Suprapubic skin (tissue), 4 donors: ENCODE measurements around the gene RNPC3. TPM values are rescaled to one million over a fixed set of nuclear protein-coding genes. Genes with fewer than 3 reads are reported as not detected.
"Not testable (repeated sequence)": the region's sequence is repeated elsewhere in the genome, so short reads cannot be mapped to it uniquely, and the experiment has no call there.

Experiments
- DNase-seq, 2 donors: peaks; one replicate each; pipeline ENCODE4 v3.0.0-alpha.2; 2019; ENCODE audit warnings: low spot score in 2 of 2
- H3K27ac ChIP-seq: fragments of 200-600 bp; sonication (generic); one replicate; pipeline ENCODE4 v1.5.1; 2019
- H3K27me3 ChIP-seq: fragments of 200-600 bp; sonication (generic); one replicate; pipeline ENCODE4 v1.5.1; 2019
- H3K36me3 ChIP-seq: fragments of 200-600 bp; sonication (generic); one replicate; pipeline ENCODE4 v1.5.1; 2019
- H3K4me1 ChIP-seq: fragments of 200-600 bp; sonication (generic); one replicate; pipeline ENCODE4 v1.5.1; 2019
- H3K4me3 ChIP-seq: fragments of 200-600 bp; sonication (generic); one replicate; pipeline ENCODE4 v1.5.1; 2019; ENCODE audit warnings: mild to moderate bottlenecking
- H3K9me3 ChIP-seq: fragments of 200-600 bp; sonication (generic); one replicate; pipeline ENCODE4 v1.5.1; 2019
- EP300 ChIP-seq: sonication (generic); formaldehyde crosslinking; IDR thresholded peaks from one replicate; pipeline ENCODE4 v1.6.1; 2017; ENCODE audit warnings: antibody characterized with exemption
- POLR2A ChIP-seq, 2 donors: fragments of 450-650 bp; IDR thresholded peaks; one replicate each; pipeline ENCODE4 v1.6.1; 2017; ENCODE audit warnings: antibody characterized with exemption in 2 of 2, mild to moderate bottlenecking in 2 of 2, moderate library complexity in 2 of 2
- POLR2AphosphoS5 ChIP-seq, 3 donors: sonication (generic); formaldehyde crosslinking; IDR thresholded peaks; one replicate each; pipeline ENCODE4 v1.6.1; 2017; ENCODE audit warnings: antibody characterized with exemption in 3 of 3
- WGBS: methylation state at CpG from one replicate; pipeline ENCODE4 v1.1.5; 2018; 5-methylcytosine and 5-hydroxymethylcytosine counted together
- total RNA-seq, 4 donors: library from RNA; depleted of rRNA; stranded (reverse); fragments of >200 nt; gene quantifications; one replicate each; pipeline ENCODE4 v1.1.0, GENCODE V29; 2016
- TF ChIP-seq, protein P1 (sequence below), 2 donors: fragments of 200-600 bp in 1 of 2; fragments of 450-650 bp in 1 of 2; sonication (generic) in 1 of 2; IDR thresholded peaks; one replicate each; pipeline ENCODE4 v1.5.1; 2016 to 2019; ENCODE audit warnings: antibody characterized with exemption in 2 of 2, mild to moderate bottlenecking in 1 of 2, moderate library complexity in 1 of 2

Gene RNPC3
- total RNA-seq, 4 donors from 2014 or later = 20.2 to 111 (median 38.1) TPM

- Histone ChIP-seq H3K4me1 (peaks cover 6% of the 10 kb centered on the region), H3K27ac (no peak overlapping the region), H3K36me3 (peaks cover 13% of the 10 kb centered on the region), H3K4me3 (no peak overlapping the region), H3K9me3 (no peaks in the 10 kb centered on the region), H3K27me3 (no peaks in the 10 kb centered on the region)
- no peak for TF ChIP-seq POLR2AphosphoS5 (IDR thresholded peaks at IDR 0.05)
- no peak for TF ChIP-seq EP300
- TF ChIP-seq, protein P1, sequence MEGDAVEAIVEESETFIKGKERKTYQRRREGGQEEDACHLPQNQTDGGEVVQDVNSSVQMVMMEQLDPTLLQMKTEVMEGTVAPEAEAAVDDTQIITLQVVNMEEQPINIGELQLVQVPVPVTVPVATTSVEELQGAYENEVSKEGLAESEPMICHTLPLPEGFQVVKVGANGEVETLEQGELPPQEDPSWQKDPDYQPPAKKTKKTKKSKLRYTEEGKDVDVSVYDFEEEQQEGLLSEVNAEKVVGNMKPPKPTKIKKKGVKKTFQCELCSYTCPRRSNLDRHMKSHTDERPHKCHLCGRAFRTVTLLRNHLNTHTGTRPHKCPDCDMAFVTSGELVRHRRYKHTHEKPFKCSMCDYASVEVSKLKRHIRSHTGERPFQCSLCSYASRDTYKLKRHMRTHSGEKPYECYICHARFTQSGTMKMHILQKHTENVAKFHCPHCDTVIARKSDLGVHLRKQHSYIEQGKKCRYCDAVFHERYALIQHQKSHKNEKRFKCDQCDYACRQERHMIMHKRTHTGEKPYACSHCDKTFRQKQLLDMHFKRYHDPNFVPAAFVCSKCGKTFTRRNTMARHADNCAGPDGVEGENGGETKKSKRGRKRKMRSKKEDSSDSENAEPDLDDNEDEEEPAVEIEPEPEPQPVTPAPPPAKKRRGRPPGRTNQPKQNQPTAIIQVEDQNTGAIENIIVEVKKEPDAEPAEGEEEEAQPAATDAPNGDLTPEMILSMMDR (IDR thresholded peaks at IDR 0.05) = no peak
- no peak for TF ChIP-seq POLR2A (IDR thresholded peaks at IDR 0.05)
- no peak for DNase-seq
These were observed 34.9 kb downstream of the RNPC3 start for GRCh38 chr1:103560427-103560826.

- not testable (repeated sequence) for DNase-seq, H3K27me3 ChIP-seq, H3K4me1 ChIP-seq, H3K36me3 ChIP-seq, H3K4me3 ChIP-seq, H3K9me3 ChIP-seq
- peak overlapping the region; percentile 79 for H3K27ac ChIP-seq
- 77% methylated on average over 3 of the region's 3 CpGs for WGBS
These were observed 35.6 kb downstream of the RNPC3 start for GRCh38 chr1:103561124-103561523.

- no peak for TF ChIP-seq POLR2AphosphoS5 (IDR thresholded peaks at IDR 0.05)
- no peak for TF ChIP-seq POLR2A (IDR thresholded peaks at IDR 0.05)
- TF ChIP-seq EP300 = no peak
- TF ChIP-seq, protein P1 (IDR thresholded peaks at IDR 0.05) = no peak
- Histone ChIP-seq H3K4me3 (peak overlapping the region; percentile 7), H3K4me1 (peaks cover 6% of the 10 kb centered on the region), H3K27ac (peak overlapping the region; percentile 79), H3K9me3 (no peaks in the 10 kb centered on the region), H3K36me3 (peaks cover 6% of the 10 kb centered on the region), H3K27me3 (no peaks in the 10 kb centered on the region)
- DNase-seq = no peak
- WGBS = 67% methylated on average over 2 of the region's 2 CpGs
These were observed 36.3 kb downstream of the RNPC3 start for GRCh38 chr1:103561643-103562395.

GRCh38 chr1:103563056-103563455 lies 37.6 kb downstream of the RNPC3 start:
- DNase-seq = no peak
- Histone ChIP-seq H3K27ac (peak overlapping the region; percentile 79), H3K4me1 (peaks cover 6% of the 10 kb centered on the region), H3K4me3 (no peak overlapping the region), H3K36me3 (peaks cover 6% of the 10 kb centered on the region), H3K9me3 (no peaks in the 10 kb centered on the region), H3K27me3 (no peaks in the 10 kb centered on the region)
- WGBS = 72% methylated on average over 4 of the region's 4 CpGs
- TF ChIP-seq EP300 = no peak
- TF ChIP-seq, protein P1 (IDR thresholded peaks at IDR 0.05) = no peak
- no peak for TF ChIP-seq POLR2A (IDR thresholded peaks at IDR 0.05)
- no peak for TF ChIP-seq POLR2AphosphoS5 (IDR thresholded peaks at IDR 0.05)

DNA sequence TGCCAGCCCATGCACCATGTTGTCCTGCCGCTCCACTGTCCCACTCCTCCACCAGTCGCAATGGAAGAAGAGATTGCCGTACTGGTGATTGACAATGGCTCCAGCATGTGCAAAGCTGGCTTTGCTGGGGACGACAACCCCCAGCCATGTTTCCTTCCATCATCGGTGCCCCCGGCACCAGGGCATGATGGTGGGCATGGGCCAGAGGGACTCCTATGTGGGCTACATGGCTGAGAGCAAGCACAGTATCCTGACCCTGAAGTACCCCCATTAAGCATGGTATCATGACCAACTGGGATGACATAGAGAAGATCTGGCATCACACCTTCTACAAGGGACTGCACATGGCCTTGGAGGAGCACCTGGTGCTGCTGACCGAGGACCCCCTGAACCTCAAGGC lies 44.0 kb downstream of the RNPC3 start:
- Histone ChIP-seq H3K9me3 (no peaks in the 10 kb centered on the region), H3K36me3 (peaks cover 28% of the 10 kb centered on the region), H3K27ac (no peak overlapping the region), H3K27me3 (no peaks in the 10 kb centered on the region), H3K4me3 (no peak overlapping the region), H3K4me1 (no peaks in the 10 kb centered on the region)
- TF ChIP-seq, protein P1 (IDR thresholded peaks at IDR 0.05) = no peak
- TF ChIP-seq POLR2A (IDR thresholded peaks at IDR 0.05) (no peak), EP300 (no peak), POLR2AphosphoS5 (IDR thresholded peaks at IDR 0.05) (no peak)
- WGBS = 94% methylated on average over 5 of the region's 7 CpGs
- DNase-seq = no peak

DNA sequence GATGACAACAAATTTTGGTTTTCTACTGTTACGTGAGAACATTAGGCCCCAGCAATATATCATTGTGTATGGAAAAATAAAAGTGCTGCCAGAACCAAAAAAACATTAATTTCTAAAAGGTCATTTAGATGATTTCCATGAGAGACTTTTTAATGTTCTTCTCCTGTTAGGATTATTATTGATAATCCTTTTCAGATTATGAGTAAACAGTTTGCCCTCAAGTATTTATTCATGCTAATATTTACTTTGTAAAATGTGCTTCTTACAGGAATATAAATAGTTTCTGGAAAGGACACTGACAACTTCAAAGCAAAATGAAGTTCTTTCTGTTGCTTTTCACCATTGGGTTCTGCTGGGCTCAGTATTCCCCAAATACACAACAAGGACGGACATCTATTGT lies 45.8 kb downstream of the RNPC3 start, which contains the start of gene AMY2B:
Gene AMY2B, plus strand, starts transcription at position 301 of the 400 bp plus-strand sequence. Its CDS starts 14 bp downstream, at position 315.
- not testable (repeated sequence) for DNase-seq, H3K27me3 ChIP-seq, H3K4me3 ChIP-seq, H3K27ac ChIP-seq, H3K9me3 ChIP-seq, H3K4me1 ChIP-seq
- H3K36me3 ChIP-seq = peaks cover 28% of the 10 kb centered on the region
- 94% methylated on average over 1 of the region's 2 CpGs for WGBS
